ENCODE data around the gene MZF1.

GRCh38 chr19:58571575-58571947 lies 1.6 kb downstream of the MZF1 start:
- TF ChIP-seq CTCF (IDR thresholded peaks at IDR 0.05): no peak
- TF ChIP-seq POLR2AphosphoS5 (IDR thresholded peaks at IDR 0.05; ENCODE audit: low read depth, low read length): 0 out of 2 replicates have a peak, but pooled peaks have one; percentile 45

Measured in Panc1 (cell line).